Sigmoid colon (tissue), 7 donors: ENCODE measurements around the gene DRC3. TPM values are rescaled to one million over a fixed set of nuclear protein-coding genes. Genes with fewer than 3 reads are reported as not detected.
A peak's percentile ranks its signal among the peaks of the same experiment; 100 is the strongest.

Source experiments
- DNase-seq: peaks from one replicate; pipeline ENCODE4 v3.0.0-alpha.2; 2019
- H3K27ac ChIP-seq, 4 donors: fragments of 200-600 bp; sonication (generic); one replicate each; pipeline ENCODE4 v1.5.1; 2016 to 2019; ENCODE audit warnings: mild to moderate bottlenecking in 1 of 4
- H3K27me3 ChIP-seq, 3 donors: fragments of 200-600 bp; sonication (generic); one replicate each; pipeline ENCODE4 v1.5.1; 2019; ENCODE audit warnings: mild to moderate bottlenecking in 1 of 3
- H3K36me3 ChIP-seq, 4 donors: fragments of 200-600 bp; sonication (generic); one replicate each; pipeline ENCODE4 v1.5.1; 2016 to 2019
- H3K4me1 ChIP-seq, 4 donors: fragments of 200-600 bp; sonication (generic); one replicate each; pipeline ENCODE4 v1.5.1; 2017 to 2019
- H3K4me3 ChIP-seq, 4 donors: fragments of 200-600 bp; sonication (generic); one replicate each; pipeline ENCODE4 v1.5.1; 2017 to 2019; ENCODE audit warnings: mild to moderate bottlenecking in 2 of 4, moderate library complexity in 1 of 4
- H3K9me3 ChIP-seq, 4 donors: fragments of 200-600 bp in 3 of 4; sonication (generic) in 3 of 4; one replicate each; pipeline versions ENCODE4 v1.5.1 to v1.6.1; 2013 to 2019
- CTCF ChIP-seq, 4 experiments: fragments of 450-650 bp in 3 of 4; fragments of 200-600 bp in 1 of 4; IDR thresholded peaks; one replicate each; pipeline ENCODE4 v1.5.1; 2016 to 2019; ENCODE audit warnings: antibody characterized with exemption in 4 of 4, mild to moderate bottlenecking in 3 of 4, moderate library complexity in 2 of 4
- EP300 ChIP-seq, 4 donors: sonication (generic); formaldehyde crosslinking; IDR thresholded peaks; one replicate each; pipeline ENCODE4 v1.6.1; 2017; ENCODE audit warnings: antibody characterized with exemption in 4 of 4
- POLR2A ChIP-seq, 2 donors: fragments of 450-650 bp; IDR thresholded peaks; one replicate each; pipeline ENCODE4 v1.6.1; 2016; ENCODE audit warnings: antibody characterized with exemption in 2 of 2, mild to moderate bottlenecking in 2 of 2, moderate library complexity in 2 of 2
- POLR2AphosphoS5 ChIP-seq, 4 donors: sonication (generic); formaldehyde crosslinking; IDR thresholded peaks; one replicate each; pipeline ENCODE4 v1.6.1; 2017; ENCODE audit warnings: antibody characterized with exemption in 4 of 4
- WGBS, 2 donors: extraction: QIAGEN DNeasy Blood & Tissue Kit; methylation state at CpG; one replicate each; pipeline ENCODE4 v1.1.7; 2013; 5-methylcytosine and 5-hydroxymethylcytosine counted together
- intact Hi-C: fragments of 100-400 bp; cut with DNase I; formaldehyde crosslinking; loops from one replicate; pipeline ENCODE4 v1.15.1; 2023
- polyA plus RNA-seq, 3 donors: library from polyadenylated mRNA; stranded (reverse); fragments of 200-250 nt; gene quantifications; one replicate each; pipeline ENCODE4 v1.2.3, GENCODE V29; 2013
- total RNA-seq, 4 donors: library from RNA; depleted of rRNA; stranded (reverse); fragments of >200 nt; gene quantifications; one replicate each; pipeline ENCODE4 v1.1.0, GENCODE V29; 2016
- donor health status: healthy with polysubstance abuse.
- donor health status: Bipolar disorder and iron deficiency.
- donor health status: healthy.

Gene DRC3
- total and polyA plus RNA-seq, 7 donors: 0.36 to 6.1 (median 1.6) TPM; not detected in 2

GRCh38 chr17:17966399-17966798, 6.3 kb upstream of the DRC3 start:
- Histone ChIP-seq H3K27me3 (no peaks in the 10 kb centered on the region), H3K9me3 (no peaks in the 10 kb centered on the region), H3K4me3 (no peak overlapping the region), H3K27ac (peak overlapping the region in 1 of 4 donors; percentile 3), H3K4me1 (peaks cover 0 to 56% (median 37%) of the 10 kb centered on the region in 4 donors), H3K36me3 (no peaks in the 10 kb centered on the region)
- TF ChIP-seq POLR2AphosphoS5 (IDR thresholded peaks at IDR 0.05) (no peak), EP300 (IDR thresholded peaks at IDR 0.05) (no peak), CTCF (IDR thresholded peaks at IDR 0.05) (no peak), POLR2A (IDR thresholded peaks at IDR 0.05) (no peak)
- no peak for DNase-seq
- intact Hi-C loops: no loop called here
- WGBS, 2 donors: 81 to 83% methylated on average over 3 of the region's 3 CpGs

GRCh38 chr17:17970699-17971430, 1.8 kb upstream of the DRC3 start:
- H3K9me3 ChIP-seq: no peaks in the 10 kb centered on the region
- no peak for DNase-seq
- intact Hi-C loops: loop anchor here (2.0 to 5.0 kb wide), 5 partner anchors 48 to 289 kb away; partner anchors contain the start of genes ATPAF2, GID4 and RAI1
- no peaks in the 10 kb centered on the region for H3K27me3 ChIP-seq
- H3K4me3 ChIP-seq: peak overlapping the region; percentile 75 to 98 (median 84)
- peak overlapping the region; percentile 89 to 95 (median 94) for H3K27ac ChIP-seq
- peaks cover 0 to 48% (median 38%) of the 10 kb centered on the region in 4 donors for H3K4me1 ChIP-seq
- 8 to 49% methylated on average over 1 of the region's 1 CpG for WGBS, 2 donors
- no peaks in the 10 kb centered on the region for H3K36me3 ChIP-seq
- TF ChIP-seq POLR2A (IDR thresholded peaks at IDR 0.05) (no peak), EP300 (IDR thresholded peaks at IDR 0.05) (no peak), POLR2AphosphoS5 (IDR thresholded peaks at IDR 0.05) (no peak), CTCF (IDR thresholded peaks at IDR 0.05) (no peak)

- intact Hi-C loops: loop anchor here (2.0 to 5.0 kb wide), 5 partner anchors 49 to 289 kb away; partner anchors contain the start of genes ATPAF2, GID4 and RAI1
- DNase-seq: peak; percentile 74
- no peaks in the 10 kb centered on the region for H3K36me3 ChIP-seq
- WGBS, 2 donors: 1 to 4% methylated on average over 33 of the region's 33 CpGs
- peaks cover 0 to 42% (median 34%) of the 10 kb centered on the region in 4 donors for H3K4me1 ChIP-seq
- TF ChIP-seq CTCF (IDR thresholded peaks at IDR 0.05) (no peak), EP300 (IDR thresholded peaks at IDR 0.05) (no peak), POLR2A (IDR thresholded peaks at IDR 0.05) (no peak), POLR2AphosphoS5 (IDR thresholded peaks at IDR 0.05) (no peak)
- H3K4me3 ChIP-seq: peak overlapping the region; percentile 75 to 98 (median 84)
- H3K27ac ChIP-seq: peak overlapping the region; percentile 89 to 95 (median 94)
- H3K27me3 ChIP-seq: no peaks in the 10 kb centered on the region
- H3K9me3 ChIP-seq: no peaks in the 10 kb centered on the region
These were observed 1.1 kb upstream of the DRC3 start for GRCh38 chr17:17971431-17972125.

- DNase-seq: no peak
- no peak for TF ChIP-seq POLR2AphosphoS5 (IDR thresholded peaks at IDR 0.05)
- no peak for TF ChIP-seq CTCF (IDR thresholded peaks at IDR 0.05)
- no peak for TF ChIP-seq POLR2A (IDR thresholded peaks at IDR 0.05)
- TF ChIP-seq EP300 (IDR thresholded peaks at IDR 0.05): no peak
- intact Hi-C loops: loop anchor here (5.0 kb wide), 4 partner anchors 64 to 291 kb away; partner anchors contain the start of genes ATPAF2, GID4 and RAI1
- peak overlapping the region; percentile 52 to 81 (median 62) for H3K4me3 ChIP-seq
- H3K27ac ChIP-seq: peak overlapping the region; percentile 41 to 75 (median 62)
- 3 to 4% methylated on average over 13 of the region's 13 CpGs for WGBS, 2 donors
- H3K27me3 ChIP-seq: no peaks in the 10 kb centered on the region
- H3K36me3 ChIP-seq: no peaks in the 10 kb centered on the region
- peaks cover 0 to 33% (median 26%) of the 10 kb centered on the region in 4 donors for H3K4me1 ChIP-seq
- no peaks in the 10 kb centered on the region for H3K9me3 ChIP-seq
These were observed 241 bp downstream of the DRC3 start for GRCh38 chr17:17972952-17973254.
